HUDEP-2 (cell line): ENCODE results near the gene FHL2.
A peak's percentile ranks its signal among the peaks of the same experiment; 100 is the strongest.

ENCODE experiments used
- DNase-seq, 76 experiments: peaks; one replicate each; lab custom pipeline; 2025; ENCODE audit not compliant: unreplicated experiment in 76 of 76; lab: John Stamatoyannopoulos, UW

Gene FHL2

DNA sequence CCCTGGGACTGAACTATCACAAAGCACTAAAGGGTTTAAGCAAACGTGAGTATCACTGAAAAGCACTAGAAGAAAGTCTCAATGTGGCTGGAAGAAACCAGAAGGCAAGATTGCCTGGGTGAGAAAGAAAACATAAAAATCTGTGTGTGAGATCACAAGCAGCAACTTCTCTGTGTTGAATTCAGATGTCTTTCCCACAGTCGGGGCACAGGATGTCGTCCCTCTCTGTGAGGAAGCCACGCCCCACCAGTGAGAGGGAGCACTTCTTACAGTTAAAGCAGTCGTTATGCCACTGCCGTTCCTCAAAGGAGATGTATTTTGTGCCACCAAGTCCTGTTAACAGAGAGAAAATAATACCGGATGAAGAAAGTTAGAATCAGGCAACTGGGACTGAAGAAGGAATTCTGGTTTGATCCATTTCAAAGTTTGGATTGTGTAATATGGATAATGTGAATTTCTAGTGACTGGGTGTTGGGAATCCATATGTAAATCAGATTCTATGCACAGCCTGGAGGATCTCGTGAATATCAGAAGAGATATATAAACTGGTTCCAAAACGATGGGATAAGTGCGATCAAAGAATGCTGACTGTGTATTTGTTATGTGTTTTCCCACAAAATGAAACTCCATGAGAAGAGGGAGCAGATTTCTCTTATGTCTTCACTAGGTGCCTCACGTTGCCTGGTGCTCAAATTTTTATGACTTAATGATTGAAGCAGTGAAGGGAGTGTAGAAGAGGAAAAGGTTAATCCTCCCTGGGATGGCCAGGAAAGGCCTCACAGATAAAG lies 37.6 kb downstream of the FHL2 start:
- no peak for DNase-seq

DNA sequence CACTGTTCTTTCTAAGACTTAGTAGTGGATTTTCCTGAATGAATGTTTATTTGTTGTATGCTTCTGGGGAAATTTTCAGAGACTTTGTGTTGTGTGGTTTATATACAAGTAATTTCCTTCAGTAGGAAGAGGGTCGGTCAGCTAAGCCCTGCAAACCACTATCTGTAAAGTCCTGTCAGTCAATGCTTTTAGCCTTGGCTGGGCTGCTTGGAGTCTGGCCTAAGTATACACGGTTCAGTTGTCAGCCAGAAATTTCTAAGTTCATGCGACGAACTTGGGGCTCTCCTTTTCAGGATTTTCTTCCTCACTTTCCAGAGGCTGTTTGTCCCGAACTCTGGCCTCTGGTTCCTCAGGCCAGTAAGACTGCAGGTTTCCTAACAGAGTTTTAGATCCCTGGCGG lies 40.3 kb downstream of the FHL2 start:
- no peak for DNase-seq

DNA sequence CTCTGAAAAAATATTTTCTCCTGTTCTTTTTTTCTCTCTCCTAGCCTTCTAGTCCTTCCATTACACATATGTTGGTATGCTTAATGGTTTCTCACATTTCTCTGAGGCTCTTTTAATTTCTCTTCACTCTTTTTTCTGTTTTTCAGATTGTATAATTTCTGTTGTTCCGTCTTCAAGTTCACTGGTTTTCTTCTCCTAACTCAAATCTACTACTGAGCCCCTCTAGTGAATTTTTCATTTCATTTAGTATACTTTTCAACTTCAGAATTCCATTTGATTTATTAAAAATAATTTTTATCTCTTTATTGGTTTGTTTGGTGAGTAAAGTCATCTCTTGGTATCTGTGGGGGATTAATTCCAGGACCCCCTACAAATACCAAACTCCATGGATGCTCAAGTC lies 41.7 kb downstream of the FHL2 start:
- DNase-seq, result no peak

DNA sequence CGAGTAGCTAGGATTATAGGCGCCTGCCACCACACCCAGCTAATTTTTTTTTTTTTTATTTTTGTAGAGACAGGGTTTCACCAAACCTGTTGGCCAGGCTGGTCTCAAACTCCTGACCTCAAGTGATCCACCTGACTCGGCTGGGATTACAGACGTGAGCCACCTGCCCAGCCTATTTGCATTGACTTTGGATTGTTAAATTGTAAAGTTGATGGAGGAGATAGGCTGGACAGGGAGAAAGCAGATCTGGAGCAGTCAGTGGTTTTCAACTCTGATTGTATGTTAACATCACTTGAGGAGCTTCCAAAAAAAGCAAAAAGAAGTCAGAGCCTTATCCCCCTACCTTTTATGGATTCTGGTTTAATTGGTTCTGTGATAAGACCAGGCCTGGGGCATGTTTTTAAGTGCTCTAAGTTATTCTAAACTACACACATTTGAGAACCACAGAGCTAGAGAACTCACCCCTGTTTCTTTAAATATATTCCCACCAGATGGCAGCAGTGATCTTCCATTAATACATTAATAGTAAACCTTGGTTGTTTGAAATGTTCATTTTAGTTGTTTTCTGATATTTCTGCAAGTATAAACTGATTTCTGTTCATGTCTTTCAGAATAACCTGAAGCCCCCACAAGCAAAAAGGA lies 54.0 kb downstream of the FHL2 start:
- DNase-seq, result peak in 12 of 76 experiments; percentile 1 to 34 (median 20)

- no peak for DNase-seq
These were observed 59.4 kb downstream of the FHL2 start for GRCh38 chr2:105339414-105339813.

DNA sequence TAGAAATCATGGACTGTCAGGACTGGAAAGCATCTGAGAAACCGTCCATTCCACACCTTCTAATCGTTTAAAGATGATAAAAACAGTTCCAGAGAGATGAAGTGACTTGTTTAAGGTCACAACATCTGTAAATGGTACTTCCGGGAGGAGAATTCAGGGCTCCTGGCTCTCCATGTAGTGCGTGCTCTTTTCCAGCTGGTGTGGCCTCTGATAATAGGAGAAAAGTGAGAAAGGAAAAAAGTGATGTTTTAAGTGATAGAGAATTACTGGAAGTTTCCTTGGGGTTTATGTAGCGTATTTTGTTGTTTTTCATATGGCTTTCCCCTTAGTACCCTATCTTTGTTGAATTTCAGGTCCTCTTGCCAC lies 60.8 kb downstream of the FHL2 start:
- DNase-seq, result peak in 1 of 76 experiments; percentile 2

DNA sequence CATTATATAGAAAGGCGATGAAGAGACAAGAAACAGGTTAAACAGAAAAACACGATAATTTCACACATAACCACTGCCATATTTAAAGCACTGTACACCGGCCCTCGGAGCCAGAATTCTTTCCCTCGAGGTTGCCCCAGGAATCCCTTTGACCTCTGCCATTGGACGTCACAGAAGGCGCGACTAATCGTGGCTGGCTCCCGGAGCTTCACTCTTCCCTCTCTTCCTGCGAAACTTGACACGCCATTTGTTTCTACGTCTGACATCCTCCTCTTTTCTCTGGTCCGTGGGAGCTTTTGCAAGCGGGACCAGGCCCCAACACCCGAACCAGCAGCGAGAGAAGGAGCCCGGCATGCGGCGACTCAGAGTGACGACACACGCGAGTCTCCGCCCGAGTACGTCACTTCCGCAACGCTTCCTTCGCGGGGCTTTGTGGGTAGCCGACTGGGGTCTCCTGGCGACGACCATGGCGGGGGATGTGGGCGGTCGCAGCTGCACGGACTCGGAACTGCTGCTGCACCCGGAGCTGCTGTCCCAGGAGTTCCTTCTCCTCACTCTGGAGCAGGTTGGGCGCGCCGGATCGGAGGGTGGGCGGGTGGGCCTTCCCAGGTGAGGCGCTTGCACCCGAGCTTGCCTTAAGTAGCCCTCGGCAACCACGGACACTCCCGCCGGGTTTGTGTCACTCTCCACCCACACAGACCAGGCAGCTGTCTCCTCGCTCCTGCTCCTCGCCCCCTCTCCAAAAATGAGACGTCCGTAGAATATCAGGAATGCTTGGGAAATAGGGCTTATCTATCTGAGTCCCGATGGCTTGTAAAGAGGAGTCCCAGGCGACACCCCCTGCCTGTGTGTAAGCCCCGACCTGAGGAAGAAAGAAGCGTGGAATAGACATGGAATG lies 61.5 kb downstream of the FHL2 start, which contains the start of gene C2orf49:
C2orf49 (plus strand) TSS at position 419 of the 898 bp plus-strand sequence; CDS start at position 467, 48 bp downstream.
- peak in 74 of 76 experiments; percentile 14 to 93 (median 68) for DNase-seq

DNA sequence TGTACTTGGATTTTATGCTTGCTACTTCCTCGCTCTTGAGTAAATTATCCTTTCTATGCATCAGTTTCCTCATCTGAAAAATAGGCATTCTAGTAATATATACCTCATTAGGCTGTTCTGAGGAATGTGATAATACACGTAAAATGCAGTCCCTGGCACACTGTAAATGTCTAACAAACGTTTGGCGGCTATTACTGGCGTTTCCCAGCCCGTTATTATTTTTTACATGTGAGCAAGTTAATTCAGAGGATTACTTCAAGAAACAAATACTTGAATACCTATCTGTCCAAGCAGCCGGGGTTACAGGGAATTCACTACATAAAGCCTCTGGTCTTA lies 62.1 kb downstream of the FHL2 start:
- DNase-seq, result no peak

GRCh38 chr2:105335469-105335868 lies 63.4 kb downstream of the FHL2 start:
- DNase-seq, result no peak

DNA sequence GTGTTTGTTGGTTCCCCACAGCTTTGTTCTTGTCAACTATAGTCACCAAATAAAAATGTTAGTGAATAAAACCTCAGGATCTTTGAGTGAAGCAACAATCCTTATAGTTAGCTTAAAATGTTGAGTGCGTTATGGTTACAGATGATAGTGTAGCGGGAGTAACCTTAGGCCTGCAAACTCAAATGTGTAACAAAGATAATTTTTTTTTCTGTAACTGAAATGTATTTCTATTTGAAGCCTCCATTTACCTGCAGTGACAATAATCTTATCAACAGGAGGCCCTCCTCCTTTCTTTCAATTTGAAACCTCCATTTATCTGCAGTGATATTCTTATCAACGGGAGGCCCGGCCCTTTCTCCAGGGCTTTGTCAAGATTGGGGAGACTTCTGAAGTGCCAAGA lies 64.6 kb downstream of the FHL2 start:
- peak in 22 of 76 experiments; percentile 2 to 56 (median 27) for DNase-seq

GRCh38 chr2:105330681-105331375 lies 68.0 kb downstream of the FHL2 start:
- peak in 8 of 76 experiments; percentile 7 to 37 (median 23) for DNase-seq

GRCh38 chr2:105329561-105330495 lies 69.0 kb downstream of the FHL2 start, which contains the start of gene TGFBRAP1:
TGFBRAP1 (minus strand) TSS chr2:105329735; CDS start chr2:105308301, 21,434 bp downstream.
- DNase-seq, result peak in 43 of 76 experiments; percentile 7 to 70 (median 30)

GRCh38 chr2:105329197-105329554 lies 69.7 kb downstream of the FHL2 start:
- peak in 4 of 76 experiments; percentile 10 to 40 (median 24) for DNase-seq

DNA sequence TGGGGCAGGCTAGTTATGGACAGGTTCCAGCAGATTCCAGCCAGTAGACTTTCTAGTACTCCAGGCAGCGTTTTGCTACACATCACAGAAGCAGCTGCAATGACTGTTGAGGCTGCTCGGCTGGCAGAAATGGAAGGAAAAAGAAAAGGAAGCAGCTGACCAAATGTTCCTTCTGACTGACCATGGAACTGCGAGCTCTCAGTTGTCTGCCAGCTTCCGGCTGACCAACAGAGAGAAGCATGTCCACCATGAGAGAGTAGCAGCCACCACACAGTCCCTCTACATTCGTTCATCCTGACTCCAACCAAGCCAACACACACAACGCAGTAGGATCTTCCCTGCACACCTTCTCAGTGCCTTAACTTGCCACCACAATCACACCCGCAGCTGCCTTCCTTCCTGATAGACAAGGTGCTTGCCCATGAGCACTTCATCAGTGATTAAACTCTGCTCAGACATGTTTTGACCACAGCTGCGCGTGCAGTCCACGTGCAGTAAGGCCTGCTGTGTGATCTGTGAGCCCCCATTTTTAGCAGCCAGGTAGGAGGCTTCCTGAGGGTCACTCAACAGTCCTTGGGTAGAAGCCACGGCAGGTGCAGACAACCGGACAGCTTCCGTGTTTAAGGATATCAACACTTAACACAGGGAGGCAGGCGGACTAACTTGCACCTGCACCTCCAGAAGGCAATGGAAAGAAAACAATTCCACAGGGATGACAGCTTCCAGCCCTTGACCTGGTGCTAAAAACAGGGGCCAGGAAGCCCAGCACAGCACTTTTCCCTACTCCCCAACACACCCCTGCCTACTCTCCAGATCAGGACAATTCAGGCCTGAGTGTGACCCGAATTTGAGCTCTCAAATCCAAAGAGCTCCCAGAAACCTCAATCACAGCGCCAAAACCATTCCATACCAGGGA lies 70.3 kb downstream of the FHL2 start:
- DNase-seq, result peak in 16 of 76 experiments; percentile 8 to 44 (median 24)

- DNase-seq, result no peak
These were observed 71.2 kb downstream of the FHL2 start for GRCh38 chr2:105327690-105328089.

GRCh38 chr2:105327271-105327670 lies 71.6 kb downstream of the FHL2 start:
- peak in 9 of 76 experiments; percentile 5 to 33 (median 14) for DNase-seq

DNA sequence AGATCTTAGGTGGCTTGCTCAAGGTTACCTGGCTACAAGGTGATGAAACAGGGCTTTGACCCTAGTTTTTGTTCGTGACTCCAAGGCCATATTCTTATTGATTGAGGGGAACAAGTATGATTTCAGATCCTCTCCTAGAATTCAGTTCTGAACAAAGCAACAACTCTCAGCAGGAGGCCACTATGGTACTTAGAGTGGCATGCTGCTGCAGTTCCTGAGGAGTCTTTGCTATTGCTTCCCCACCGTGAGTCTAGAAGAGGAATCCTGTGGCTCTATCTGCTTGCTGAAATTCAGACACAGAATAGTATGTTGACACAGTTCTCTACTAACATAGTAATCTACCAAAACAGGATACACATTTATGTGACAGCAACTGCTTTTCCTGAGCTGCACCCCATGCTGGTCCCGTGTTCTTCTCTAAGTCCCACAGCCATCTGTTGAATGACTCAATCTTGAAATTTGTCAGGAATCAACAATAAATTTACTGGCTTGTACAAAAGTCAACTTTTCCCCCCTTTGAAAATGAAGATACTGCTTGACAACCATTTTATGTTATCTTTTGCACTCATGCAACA lies 73.4 kb downstream of the FHL2 start:
- DNase-seq, result no peak

DNA sequence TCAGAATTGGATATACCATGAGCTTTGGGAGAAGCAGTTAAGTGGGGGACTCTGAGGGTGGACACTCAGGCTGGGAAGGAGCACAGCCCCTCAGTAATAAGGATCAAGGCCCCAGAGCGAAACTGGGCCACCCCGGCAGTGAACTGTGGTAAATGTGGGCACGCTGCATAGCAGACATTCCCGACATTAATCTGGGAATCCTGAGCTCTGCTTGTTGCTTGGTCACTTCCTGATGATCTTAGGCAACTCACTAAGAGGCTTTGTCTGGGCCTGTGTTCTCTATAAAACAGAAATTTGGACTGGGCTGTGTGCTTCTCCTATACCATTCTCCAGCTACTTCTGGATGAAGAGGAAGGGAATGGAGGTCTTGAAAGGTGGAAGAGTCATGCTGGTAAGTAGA lies 74.1 kb downstream of the FHL2 start:
- DNase-seq, result no peak
